Superior temporal gyrus (tissue), 1 donor: ENCODE data around the gene ARHGAP22.

Experiments
- DNase-seq: peaks from one replicate; pipeline ENCODE4 v3.0.0-alpha.2; 2016; ENCODE audit errors: extremely low spot score

Gene ARHGAP22

GRCh38 chr10:48607356-48608278 is 2.7 kb upstream of the ARHGAP22 start:
- DNase-seq = no peak

- DNase-seq = no peak
These were observed 1.9 kb upstream of the ARHGAP22 start for GRCh38 chr10:48606530-48607355.

- DNase-seq = no peak
These were observed 1.1 kb upstream of the ARHGAP22 start for GRCh38 chr10:48605786-48606529.

DNA sequence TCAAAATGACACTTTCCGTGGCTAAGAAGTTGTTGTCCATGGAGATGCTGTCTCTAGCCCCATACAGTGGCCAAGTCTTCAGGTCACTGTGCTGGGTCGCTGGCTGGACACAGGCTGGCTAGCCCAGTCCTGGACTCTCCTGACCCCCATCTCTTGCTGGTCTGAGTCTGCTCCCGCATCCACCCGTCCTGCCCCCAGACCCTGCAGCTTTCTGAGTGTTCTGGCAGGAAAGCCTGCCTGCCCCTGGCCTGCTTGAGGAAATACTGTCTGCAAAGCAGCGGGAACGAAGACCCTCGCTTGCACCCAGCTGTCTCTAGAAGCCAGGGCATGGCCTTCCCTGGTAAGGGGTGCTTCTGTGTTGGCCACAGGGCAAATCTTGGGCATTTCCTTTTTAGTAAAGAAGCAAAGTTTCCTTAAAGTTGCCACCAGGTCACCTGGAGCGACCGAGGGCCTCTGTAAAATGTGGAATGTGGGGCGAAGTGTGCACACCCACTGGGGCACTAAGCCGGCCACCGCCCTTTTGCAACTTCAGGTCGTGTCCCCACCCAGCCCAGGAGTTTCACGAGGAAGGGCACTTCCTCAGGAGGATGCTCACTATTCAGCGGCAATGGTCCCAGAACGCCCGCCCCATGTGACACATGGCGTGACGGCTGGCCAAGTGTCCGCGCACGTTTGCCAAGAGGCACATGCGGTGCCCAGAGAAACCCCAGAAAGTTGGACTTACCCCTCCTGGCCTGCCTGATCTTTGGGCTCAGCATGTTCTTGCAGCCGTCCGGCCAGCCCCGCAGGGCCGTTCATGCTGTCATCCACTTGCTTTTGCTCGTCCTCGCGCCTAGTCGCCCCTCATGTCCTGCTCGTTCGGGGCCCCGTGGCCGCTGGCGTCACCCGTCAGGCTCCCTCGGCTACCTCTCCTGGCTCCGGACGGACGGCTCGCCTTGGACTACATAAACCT is 558 bp downstream of the ARHGAP22 start:
- DNase-seq = peak; percentile 67

- DNase-seq = no peak
These were observed 1.3 kb downstream of the ARHGAP22 start for GRCh38 chr10:48603421-48604038.

- DNase-seq = no peak
These were observed 2.3 kb downstream of the ARHGAP22 start for GRCh38 chr10:48602401-48603135.

- DNase-seq = no peak
These were observed 3.1 kb downstream of the ARHGAP22 start for GRCh38 chr10:48601789-48602188.

DNA sequence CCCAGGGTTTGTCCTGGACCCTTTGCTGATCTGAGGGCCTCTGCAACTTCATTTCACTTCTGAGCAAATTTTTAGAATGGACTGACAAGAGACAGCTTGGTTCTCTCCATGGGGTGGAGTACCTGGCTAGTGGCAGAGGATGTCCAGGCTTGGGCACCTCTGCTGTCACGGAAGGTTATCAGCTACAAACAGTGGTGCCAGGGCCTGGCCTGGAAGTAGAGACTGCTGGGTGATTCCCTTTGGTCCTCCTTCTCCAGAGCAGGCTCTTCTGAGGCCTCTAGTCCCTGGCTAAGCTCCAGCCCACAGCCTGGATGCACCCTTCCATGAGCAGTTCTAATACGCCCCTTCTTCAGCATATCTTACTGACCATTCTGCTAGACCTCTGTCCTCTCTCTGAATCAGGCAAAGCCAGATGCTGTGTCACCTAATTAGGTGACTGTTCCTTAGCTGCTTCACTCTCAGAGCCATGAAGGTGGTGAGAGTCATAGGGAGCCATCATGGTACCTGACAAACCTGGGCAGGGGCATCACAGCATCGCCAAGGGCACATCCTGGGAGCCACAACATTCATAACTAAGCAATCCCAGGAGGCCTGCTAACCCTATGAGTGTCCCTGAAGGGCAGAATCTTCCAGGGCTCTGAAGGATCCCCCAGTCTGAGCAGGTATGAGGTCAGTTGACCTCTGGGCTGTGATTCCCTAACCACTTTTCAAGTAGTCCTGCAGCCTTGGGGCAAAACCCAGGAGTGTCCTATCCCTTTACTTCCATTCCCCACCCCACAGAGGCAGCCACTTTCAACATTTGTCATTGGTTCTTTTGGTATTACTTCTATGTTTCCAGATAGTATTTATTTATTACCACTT is 4.0 kb downstream of the ARHGAP22 start:
- no peak for DNase-seq

DNA sequence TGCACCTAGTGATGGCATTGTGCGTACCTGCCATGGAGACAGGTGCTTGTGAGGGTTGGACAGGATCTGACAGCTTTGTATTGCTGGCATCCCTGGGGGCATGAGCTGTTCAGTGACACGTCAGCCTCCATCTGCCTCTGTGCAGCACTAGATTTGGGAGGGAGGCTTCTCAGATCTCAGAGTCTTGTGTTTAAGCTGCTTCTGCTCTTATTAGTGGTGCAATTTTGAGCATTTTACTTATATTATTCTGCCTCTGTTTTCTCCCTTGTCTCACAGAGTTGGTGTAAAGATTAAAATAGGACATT is 5.1 kb downstream of the ARHGAP22 start:
- no peak for DNase-seq

GRCh38 chr10:48598936-48599829 is 5.7 kb downstream of the ARHGAP22 start:
- peak; percentile 57 for DNase-seq

GRCh38 chr10:48598243-48598935 is 6.5 kb downstream of the ARHGAP22 start:
- DNase-seq = peak; percentile 90

DNA sequence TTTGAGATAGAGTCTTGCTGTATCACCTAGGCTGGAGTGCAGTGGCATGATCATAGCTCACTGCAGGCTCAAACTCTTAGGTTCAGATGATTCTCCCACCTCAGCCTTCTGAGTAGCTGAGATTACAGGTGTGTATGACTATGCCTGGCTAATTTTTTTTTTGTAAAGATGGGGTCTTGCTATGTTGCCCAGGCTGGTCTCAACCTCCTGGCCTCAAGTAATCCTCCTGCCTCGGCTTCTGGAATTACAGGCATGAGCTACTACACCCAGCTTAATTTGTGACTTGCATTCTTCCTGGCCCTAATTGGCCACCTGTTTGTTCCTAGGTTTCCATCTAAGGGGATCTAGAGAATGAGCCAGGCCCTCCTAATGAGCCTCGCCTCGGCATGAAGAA is 9.3 kb downstream of the ARHGAP22 start:
- DNase-seq = no peak

GRCh38 chr10:48594803-48595538 is 9.9 kb downstream of the ARHGAP22 start:
- DNase-seq = no peak

GRCh38 chr10:48594371-48594770 is 10.5 kb downstream of the ARHGAP22 start:
- DNase-seq = peak; percentile 8

- DNase-seq = no peak
These were observed 12.5 kb downstream of the ARHGAP22 start for GRCh38 chr10:48592346-48592745.

DNA sequence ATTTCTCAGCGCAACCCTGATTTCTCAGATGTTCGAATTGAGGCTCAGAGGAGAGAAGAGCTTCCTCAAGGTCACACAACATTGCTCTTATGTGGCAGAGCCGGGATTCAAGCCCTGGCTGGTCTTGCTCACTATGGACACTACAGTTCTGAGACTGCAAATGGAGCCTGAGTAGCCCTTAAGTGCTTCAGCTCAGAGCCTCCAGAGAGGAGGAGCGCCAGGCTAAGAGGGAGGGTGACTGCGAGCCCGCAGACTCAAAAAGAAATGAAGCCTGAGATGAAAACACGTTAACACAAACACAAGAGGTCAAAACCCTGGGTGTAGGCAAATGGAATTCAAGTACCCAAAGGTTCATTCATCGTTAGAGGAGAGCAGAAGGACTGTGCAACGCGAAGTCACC is 13.9 kb downstream of the ARHGAP22 start:
- DNase-seq = no peak

- no peak for DNase-seq
These were observed 15.6 kb downstream of the ARHGAP22 start for GRCh38 chr10:48589266-48589665.
